Activated T-helper 1 cell treated with anti-CD3 and anti-CD28 coated beads, Interleukin-2, amount 50 U/mL, for 16 hours (primary cell): ENCODE measurements around the gene KCNN1.
"Not testable (repeated sequence)": the region's sequence is repeated elsewhere in the genome, so short reads cannot be mapped to it uniquely, and the experiment has no call there.

Experiments used
- DNase-seq, 2 donors: peaks; one replicate each; pipeline ENCODE4 v3.0.0-alpha.2; 2020; ENCODE audit warnings: low read depth in 1 of 2, low spot score in 1 of 2

The KCNN1 gene

DNA sequence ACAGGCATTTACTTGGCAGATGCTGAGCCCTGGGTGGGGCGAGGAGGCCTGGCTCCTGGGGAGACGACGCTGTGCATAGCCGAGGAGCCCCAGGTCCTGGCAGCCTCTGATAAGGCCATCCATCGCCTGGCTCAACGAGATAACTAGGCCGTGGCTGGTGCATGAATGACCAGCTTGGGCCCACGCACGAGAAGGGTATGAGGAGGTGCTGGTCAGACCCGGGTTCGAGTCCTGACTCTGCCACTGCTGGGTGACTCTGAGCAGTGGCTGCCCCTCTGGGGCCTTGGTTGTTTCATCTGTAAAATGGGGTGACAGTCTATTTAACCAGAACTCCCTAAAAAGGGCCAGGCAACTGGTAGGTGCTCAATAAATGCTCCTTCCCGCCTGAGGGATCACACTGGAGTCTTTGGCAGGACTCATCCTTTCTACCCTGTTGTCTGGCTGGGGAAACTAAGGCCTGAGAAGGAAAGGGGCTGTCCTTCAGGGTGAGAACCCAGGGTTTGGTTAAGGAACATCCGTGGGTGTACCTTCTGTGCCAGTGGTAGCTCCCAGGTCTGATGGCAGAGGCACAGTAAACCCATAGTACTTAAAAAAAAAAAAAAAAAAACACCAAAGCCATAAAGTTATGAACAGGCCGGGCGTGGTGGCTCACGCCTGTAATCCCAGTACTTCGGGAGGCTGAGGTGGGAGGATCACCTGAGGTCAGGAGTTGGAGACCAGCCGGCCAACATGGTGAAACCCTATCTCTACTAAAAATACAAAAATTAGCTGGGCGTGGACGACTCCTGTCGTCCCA is 33.0 kb downstream of the KCNN1 start:
- no peak for DNase-seq

DNA sequence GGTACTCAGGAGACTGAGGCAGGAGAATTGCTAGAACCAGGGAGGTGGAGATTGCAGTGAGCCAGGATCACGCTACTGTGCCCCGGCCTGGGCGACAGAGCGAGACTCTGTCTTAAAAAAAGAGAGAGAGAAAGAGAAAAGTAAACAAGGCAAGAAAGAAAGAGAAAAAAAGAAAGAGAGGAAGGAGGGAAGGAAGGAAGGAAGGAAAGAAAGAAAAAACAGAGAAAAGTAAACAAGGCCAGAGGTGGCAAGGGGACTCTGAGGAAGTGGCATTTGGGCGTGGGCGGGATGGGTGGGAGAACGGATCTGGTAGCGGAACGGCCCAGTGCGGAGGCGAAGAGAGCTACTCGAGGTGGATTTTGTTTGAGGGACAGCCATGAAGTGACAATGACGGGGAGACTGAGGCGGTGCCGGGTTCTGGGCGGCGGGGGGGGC is 33.6 kb downstream of the KCNN1 start:
- DNase-seq: no peak

DNA sequence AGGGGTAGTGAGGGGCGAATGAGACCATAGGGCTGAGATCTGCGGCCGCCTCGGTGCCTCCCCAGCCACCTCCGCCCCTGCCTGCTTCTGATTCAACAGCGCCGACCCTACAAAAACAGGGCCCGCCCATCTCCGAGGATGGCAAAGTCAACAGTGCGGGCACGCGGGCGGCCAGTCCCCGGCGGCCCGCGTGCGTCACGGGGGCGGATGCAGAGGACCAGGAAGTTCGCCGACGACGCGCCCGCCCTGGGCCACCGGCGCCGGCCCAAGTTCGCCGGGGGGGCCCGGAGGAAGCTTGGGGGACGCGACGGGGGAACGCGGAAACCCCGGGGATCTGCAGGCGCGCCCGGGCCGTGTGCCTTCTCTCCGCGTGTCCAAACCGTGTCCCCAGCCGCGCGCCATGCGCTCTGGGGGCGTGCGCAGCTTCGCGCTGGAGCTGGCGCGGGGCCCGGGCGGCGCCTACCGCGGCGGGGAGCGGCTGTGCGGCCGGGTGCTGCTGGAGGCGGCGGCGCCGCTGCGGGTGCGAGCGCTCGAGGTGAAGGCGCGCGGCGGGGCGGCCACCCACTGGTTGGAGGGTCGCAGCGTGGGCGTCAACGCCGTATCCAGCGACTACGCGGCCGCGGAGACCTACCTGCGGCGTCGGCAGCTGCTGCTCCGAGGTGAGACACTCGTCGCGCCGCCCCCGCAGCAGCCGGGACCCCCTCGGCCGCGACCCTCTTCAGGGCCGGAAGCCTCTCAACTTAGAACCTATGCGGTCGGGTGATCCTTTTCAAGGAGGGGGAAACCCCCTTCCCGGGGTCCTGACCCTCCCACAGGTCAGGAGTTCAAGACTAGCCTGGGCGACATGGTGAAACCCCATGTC is 34.2 kb downstream of the KCNN1 start:
- peak; percentile 84 to 85 for DNase-seq

DNA sequence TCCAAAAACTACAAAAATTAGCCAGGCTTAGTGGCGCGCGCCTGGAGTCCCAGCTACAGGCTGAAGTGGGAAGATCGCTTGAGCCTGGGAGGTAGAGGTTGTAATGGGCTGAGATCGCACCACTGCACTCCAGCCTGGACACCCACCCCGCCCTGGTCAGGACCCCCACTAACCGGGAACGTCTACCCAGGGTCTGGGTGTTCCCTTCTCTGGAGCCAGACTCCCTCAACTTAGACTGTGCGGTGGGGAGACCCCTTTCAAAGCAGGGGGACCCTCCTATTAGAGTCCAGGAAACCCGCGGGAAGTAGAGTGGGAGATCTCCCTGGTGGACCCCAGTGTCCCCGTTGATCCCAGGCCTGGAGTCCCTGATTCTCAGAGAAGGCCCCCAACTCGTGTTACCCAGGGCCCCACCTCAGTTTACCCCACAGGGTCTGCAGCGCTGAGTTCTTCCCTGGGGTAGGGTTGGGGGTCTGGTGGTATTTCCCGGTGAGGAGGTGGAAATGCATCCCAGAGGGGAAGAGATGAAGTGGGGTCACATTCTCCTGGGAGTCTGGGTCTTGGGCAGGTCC is 35.0 kb downstream of the KCNN1 start:
- DNase-seq: no peak

DNA sequence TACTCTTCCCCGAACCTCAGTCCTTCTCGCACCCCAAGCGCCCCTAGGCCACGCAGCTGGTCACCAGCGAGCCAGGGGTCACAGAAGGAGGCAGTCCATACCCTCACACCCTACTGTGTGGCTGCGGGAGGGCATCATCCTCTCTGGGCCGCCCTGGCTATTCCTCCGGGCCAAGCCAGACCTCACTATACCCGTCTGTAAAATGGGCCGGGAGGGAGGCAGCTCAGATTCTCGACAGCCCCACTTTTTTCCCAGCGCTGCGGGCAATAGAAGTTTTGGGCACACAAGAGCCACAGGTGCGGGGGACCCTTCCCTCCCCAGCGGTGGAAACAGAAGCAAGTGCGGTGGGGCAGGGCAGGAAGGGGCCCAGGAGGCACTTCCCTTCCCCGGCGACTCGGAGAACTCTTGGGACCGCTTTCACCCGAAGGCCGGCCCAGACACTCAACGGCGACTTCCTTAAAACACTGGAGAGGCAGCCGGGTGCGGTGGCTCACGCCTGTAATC is 35.5 kb downstream of the KCNN1 start:
- no peak for DNase-seq

DNA sequence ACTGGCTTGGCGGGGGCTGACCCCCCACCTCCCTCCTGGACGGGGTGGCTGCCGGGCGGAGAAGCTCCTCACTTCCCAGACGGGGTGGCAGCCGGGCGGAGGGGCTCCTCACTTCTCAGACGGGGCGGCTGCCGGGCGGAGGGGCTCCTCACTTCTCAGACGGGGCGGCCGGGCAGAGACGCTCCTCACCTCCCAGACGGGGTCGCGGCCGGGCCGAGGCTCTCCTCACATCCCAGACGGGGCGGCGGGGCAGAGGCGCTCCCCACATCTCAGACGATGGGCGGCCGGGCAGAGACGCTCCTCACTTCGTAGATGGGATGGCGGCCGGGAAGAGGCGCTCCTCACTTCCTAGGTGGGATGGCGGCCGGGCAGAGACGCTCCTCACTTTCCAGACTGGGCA is 38.8 kb downstream of the KCNN1 start:
- not testable (repeated sequence) for DNase-seq

DNA sequence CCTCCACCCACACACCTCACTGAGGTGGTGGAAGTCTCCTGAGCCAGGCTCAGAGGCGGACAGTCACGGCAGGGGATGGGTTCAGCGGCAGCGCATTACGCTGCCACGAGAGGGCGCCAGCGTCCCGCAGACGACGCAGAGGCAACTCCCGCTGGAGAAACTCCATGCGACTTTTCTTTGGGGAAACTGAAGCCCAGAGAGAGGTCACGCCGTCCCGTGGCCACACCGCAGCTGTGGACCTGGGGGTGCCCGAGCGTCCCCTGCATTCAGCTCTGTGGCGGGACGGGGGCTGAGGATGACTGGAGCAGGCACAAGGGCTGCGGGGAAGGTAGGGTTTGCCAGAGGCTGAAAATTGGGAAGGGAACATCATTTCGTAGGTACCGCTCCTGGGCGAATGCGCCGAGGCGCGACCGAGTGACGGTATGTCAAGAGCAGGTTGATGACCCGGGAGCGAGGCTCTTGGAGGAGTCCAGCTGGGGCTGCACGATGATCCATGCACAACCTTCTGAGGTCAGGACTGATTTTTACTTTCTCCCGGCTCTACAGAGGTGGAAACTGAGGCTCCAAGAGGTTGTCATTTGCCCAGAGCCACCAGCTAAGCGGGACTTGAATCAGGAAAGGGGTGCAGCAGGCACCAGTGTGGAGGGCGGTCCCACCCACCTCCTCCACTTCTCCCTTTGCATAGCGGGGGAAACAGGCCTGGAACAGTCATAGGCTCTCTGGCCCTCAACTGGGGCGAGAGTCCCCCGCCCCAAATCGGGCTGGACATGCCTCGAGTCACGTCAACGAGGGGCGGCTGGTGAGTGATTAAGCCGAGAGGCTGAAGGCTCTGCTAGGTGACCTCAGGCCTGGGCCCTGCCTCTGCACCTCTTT is 40.4 kb downstream of the KCNN1 start:
- peak; percentile 74 to 76 for DNase-seq

DNA sequence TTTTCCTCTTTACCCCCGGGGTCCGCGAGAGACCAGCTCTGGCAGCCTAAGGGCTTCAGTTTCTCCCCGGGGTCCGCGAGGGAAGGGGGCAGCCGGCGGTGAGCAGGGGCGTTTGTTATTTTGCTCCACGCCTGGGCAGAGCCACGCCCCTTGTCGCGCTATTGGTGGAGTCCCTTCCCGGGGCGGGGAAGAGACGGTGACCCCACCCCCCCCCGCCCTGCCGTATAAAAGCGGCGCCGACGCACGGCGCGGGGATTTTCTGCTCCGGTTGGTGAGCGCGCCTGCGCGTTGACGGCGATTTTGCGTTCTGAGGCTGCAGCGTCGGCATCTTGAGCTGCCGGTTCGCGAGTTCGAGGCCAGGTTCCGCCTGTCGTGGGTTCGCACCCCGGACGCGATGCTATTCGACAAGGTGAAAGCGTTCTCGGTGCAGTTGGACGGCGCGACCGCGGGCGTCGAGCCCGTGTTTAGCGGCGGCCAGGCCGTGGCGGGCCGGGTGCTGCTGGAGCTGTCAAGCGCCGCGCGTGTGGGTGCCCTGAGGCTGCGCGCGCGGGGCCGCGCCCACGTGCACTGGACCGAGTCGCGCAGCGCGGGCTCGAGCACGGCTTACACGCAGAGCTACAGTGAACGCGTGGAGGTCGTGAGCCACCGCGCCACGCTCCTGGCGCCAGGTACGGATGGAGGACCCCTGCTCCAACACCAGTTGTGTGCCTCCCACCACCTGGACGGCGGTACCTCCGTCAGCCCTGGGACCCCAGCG is 41.2 kb downstream of the KCNN1 start, which contains the start of gene ARRDC2:
Gene ARRDC2, plus strand, starts transcription at position 254 of the 757 bp plus-strand sequence. Its CDS starts 141 bp downstream, at position 395.
- peak; percentile 74 to 82 for DNase-seq

DNA sequence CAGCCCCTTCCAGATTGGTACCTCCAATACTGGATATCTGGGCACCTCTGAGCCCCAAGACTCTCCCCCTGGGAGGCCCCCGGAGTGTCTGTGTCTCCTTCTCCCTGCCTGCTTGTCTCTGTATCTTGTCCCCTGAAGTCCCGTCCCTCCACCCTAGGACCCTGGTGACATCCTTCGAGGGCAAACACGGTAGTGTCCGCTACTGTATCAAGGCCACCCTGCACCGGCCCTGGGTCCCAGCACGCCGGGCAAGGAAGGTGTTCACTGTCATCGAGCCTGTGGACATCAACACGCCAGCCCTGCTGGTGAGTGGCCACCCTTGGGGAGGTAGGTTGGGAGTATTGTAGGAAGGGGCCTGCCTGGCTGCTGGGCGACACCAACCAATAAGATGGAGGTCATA is 41.9 kb downstream of the KCNN1 start:
- no peak for DNase-seq

DNA sequence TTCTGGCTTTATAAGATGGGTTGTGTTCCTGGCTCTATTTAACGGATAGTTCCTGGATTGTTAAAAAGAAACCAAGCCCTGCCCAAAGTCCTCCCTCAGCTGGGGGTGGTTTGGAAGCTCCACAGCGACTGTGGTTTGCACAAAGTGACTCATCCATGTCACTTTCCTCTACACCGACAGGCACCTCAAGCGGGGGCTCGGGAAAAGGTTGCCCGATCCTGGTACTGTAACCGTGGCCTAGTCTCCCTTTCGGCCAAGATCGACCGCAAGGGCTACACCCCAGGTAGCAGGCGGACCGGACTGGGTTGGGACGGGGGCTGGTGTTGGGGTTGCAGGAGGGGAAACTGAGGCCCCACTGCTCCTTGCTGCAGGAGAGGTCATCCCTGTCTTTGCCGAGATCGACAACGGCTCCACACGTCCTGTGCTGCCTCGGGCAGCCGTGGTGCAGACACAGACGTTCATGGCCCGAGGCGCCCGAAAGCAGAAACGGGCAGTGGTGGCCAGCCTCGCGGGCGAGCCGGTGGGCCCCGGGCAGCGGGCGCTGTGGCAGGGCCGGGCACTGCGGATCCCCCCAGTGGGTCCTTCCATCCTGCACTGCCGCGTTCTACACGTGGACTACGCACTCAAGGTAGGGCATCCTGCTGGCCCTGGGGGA is 42.6 kb downstream of the KCNN1 start:
- DNase-seq: no peak

DNA sequence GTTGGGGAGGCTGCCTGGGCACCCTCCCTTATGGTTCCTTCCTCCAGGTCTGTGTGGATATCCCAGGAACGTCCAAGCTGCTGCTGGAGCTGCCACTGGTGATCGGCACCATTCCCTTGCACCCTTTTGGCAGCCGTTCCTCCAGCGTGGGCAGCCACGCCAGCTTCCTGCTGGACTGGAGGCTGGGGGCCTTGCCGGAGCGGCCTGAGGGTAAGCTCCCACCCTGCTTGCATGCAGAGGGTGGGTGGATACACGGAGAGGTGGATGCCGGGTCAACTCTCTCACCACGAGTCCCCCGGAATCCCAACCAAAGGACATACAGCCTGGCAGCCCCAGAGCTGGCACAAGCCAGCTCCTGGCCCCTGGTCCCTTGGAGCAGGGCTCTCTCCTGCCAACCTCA is 43.2 kb downstream of the KCNN1 start:
- no peak for DNase-seq

DNA sequence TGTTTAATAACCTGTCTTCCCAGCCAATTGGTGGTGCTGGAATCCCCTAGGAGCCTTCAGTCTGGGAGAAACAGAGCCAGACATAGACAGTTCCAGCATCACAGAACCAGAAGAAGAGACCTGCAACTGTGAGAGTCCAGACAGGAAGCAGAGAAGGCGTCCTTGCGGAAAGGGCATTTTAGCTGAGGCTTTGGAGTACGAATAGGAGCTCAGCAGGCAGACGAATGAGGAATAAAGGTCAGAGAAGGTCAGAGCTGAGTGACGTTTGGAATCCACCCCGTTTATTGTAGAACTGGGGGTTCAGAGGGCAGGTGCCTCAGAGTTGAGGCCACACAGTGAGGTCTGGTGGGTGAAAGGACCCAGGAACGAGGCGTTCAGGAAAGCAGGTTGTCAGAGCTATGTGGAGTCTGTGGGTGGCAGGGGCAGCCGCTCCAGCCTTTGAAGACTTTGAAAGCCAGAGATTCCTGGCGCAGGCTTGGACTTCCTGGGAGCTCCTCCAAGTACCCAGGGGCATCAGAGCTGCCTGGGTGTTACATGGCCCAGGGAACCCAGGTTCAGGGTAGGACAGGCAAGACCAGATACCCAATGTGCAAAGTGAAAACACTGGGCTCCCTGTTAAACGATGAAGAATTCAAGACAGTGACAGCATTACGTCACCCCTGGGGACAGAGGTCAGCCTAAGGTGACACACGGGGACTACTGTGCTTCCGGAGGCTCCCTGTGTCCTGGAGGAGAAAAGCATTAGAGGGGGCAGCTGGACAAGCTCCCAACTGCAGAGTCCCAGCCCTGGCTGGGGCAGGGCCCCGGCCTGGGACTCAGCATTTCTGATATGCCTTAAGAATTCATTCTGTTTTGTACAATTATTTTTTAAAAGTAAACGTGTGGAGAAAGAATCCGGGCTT is 46.6 kb downstream of the KCNN1 start:
- no peak for DNase-seq

DNA sequence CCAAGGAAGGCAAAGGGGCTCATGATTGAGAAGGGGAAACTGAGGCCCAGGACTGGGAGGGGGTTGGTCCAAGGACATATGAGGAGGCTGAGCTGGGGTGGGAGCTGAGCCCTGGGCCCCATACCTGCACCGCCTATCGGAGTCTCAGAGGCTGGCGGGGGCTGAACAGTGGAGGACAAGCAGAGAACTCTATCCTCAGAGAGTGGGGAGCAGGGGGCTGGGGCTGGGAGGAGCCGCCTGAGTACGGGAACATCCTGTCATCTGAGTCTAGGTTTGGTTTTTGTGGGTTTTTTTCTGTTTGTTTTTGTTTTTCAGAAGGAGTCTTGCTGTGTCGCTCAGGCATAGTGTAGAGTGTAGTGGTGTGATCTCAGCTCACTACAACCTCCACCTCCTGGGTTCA is 47.3 kb downstream of the KCNN1 start:
- no peak for DNase-seq

DNA sequence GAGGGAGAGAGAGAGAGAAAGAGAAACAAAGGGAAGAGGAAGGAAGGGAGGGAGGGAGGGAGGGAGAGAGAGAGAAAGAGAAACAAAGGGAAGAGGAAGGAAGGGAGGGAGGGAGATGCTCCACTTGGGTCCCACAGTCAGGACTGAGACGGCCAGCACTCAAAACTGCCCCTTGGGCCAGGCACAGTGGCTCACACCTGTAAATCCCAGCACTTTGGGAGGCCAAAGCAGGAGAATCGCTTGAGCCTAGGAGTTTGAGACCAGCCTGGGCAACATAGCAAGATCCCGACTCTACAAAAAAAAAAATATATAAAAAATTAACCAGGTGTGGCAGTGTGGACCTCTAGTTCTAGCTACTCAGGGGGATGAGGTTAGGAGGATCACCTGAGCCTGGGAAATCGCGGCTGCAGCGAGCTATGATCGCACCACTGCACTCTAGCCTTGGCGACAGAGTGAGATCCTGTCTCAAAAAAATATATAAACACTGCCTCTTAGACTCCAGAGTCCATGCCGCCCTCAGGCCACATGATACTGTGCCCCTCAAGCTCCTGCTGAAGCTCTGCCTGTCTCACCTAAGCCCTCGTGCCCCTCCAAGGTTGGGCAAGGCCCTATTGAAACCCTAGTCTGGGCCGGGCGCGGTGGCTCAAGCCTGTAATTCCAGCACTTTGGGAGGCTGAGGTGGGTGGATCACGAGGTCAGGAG is 49.5 kb downstream of the KCNN1 start:
- DNase-seq: no peak

DNA sequence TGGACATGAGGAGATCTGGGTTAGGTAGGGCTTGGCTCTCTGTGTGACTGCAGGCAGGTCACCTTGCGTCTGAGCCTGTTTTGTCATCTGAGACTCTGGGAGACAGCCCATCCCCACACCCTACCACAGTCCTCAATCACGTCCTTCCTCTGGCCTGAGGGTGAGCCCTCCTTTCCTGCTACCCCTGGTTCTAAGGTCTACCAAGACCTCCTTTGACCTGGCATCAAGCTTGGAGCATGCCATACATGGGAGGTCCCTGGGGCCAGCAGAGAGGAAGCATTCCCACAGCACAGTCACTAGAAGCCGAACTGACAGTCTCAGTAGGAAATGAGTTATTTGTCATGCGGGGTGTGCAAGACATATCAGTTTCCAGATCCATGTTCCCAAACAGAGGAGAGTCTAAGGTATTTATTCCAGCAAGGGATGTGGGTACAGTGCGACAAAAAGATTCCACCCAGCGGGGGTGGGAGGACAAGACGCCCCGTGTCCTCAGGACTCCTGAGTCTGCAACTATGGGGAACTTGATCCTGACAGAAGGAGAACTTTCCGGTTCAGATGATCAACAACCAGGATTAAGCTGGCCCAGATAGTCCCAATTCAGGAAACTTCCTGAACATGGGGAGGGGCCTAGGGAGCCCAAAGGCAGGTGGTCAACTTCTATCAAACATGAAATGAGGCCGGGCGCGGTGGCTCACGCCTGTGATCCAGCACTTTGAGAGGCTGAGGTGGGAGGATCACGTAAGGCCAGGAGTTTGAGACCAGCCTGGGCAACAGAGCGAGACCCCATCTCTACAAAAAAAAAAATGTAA is 50.6 kb downstream of the KCNN1 start:
- no peak for DNase-seq

DNA sequence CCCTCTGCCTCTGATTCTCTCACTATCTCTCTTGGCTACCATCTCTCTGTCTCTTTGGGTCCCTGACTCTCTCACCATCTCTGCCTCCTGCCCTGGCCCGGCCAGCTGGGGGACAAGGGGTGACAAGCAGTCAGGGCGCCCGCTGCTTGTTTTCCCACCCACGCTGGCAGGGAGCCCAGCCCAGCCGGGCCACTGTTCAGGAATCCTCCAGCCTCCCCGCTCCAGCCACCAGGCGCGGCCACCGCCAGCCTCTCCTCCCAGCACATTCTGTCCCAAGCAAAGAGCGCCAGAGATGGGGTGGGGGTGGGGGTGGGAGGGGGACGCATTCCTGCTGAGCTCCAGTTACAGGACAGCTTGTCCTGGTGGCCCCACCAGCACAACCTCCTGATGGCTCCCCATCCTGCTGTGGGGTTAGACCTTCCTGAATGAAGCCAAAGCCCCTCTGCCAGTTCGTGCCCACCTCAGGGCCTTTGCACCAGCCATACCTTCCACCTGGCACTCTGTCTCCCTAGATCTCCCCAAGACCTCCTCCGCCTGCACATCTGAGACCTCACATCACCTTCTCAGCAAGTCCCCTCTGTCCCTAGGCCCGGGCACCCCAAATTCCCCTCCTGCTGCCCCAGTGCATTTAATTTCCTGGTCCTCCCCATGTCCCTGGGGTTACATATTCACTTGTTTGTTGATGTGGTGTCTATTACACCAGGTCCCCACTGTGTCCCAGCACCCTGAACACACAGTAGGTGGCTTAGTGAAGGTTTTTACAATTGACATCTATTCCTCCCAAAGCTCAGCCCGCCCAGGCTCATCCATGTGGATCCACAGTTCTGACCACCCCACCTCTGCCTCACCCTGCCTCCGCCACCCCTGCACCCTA is 53.5 kb downstream of the KCNN1 start:
- no peak for DNase-seq
